NT2/D1 (cell line): Measurements from ENCODE around the gene AGL.
"Not testable (repeated sequence)": the region's sequence is repeated elsewhere in the genome, so short reads cannot be mapped to it uniquely, and the experiment has no call there.

Experiments used
- DNase-seq: peaks from one replicate; pipeline ENCODE4 v3.0.0-alpha.2; 2011; ENCODE audit warnings: low read depth, low spot score
- H3K27me3 ChIP-seq: 2 replicates; pipeline ENCODE4 v1.6.0; 2011; ENCODE audit warnings: mild to moderate bottlenecking; ENCODE audit not compliant: insufficient read length, insufficient read depth
- H3K36me3 ChIP-seq: 2 replicates; pipeline ENCODE4 v1.6.1; 2011; ENCODE audit warnings: mild to moderate bottlenecking, low read length, mixed read lengths; ENCODE audit not compliant: insufficient read depth, insufficient read length
- H3K4me1 ChIP-seq: 2 replicates; pipeline ENCODE4 v1.5.1; 2011; ENCODE audit not compliant: insufficient read depth, insufficient read length
- H3K4me3 ChIP-seq: 2 replicates; pipeline ENCODE4 v1.5.1; 2011; ENCODE audit warnings: low read depth; ENCODE audit not compliant: insufficient read length
- H3K9ac ChIP-seq: 2 replicates; pipeline ENCODE4 v1.6.0; 2011; ENCODE audit warnings: low read depth; ENCODE audit not compliant: insufficient read length
- H3K9me3 ChIP-seq: 2 replicates; pipeline ENCODE4 v1.5.1; 2011; ENCODE audit warnings: mild to moderate bottlenecking, low read length; ENCODE audit not compliant: insufficient read depth
- SUZ12 ChIP-seq: IDR thresholded peaks from 2 replicates; pipeline ENCODE4 v1.6.1; 2011; ENCODE audit not compliant: insufficient read length, insufficient read depth; ENCODE audit errors: extremely low read depth
- YY1 ChIP-seq: IDR thresholded peaks from 2 replicates; pipeline ENCODE4 v1.6.1; 2011; ENCODE audit not compliant: insufficient read length, insufficient read depth
- ZNF274 ChIP-seq: IDR thresholded peaks from 2 replicates; pipeline ENCODE4 v1.6.1; 2011; ENCODE audit warnings: mild to moderate bottlenecking, low read depth, low read length

The AGL gene

GRCh38 chr1:99952522-99952921 lies 102.4 kb downstream of the AGL start:
- Histone ChIP-seq H3K4me1 (no peaks in the 10 kb centered on the region), H3K4me3 (no peak overlapping the region), H3K9me3 (no peaks in the 10 kb centered on the region), H3K27me3 (no peaks in the 10 kb centered on the region), H3K9ac (no peak overlapping the region), H3K36me3 (no peaks in the 10 kb centered on the region)
- TF ChIP-seq SUZ12 (no peak), YY1 (no peak), ZNF274 (no peak)
- no peak for DNase-seq

- no peak for DNase-seq
- Histone ChIP-seq H3K4me1 (no peaks in the 10 kb centered on the region), H3K4me3 (no peak overlapping the region), H3K9ac (no peak overlapping the region), H3K9me3 (no peaks in the 10 kb centered on the region), H3K27me3 (no peaks in the 10 kb centered on the region), H3K36me3 (no peaks in the 10 kb centered on the region)
- no peak for TF ChIP-seq YY1
Observed at GRCh38 chr1:99955375-99955774, 105.2 kb downstream of the AGL start.

GRCh38 chr1:99956755-99957154 lies 106.6 kb downstream of the AGL start:
- Histone ChIP-seq H3K9ac (no peak overlapping the region), H3K9me3 (no peaks in the 10 kb centered on the region), H3K27me3 (no peaks in the 10 kb centered on the region), H3K4me1 (no peaks in the 10 kb centered on the region), H3K36me3 (no peaks in the 10 kb centered on the region), H3K4me3 (no peak overlapping the region)
- no peak for TF ChIP-seq ZNF274
- DNase-seq, result no peak

DNA sequence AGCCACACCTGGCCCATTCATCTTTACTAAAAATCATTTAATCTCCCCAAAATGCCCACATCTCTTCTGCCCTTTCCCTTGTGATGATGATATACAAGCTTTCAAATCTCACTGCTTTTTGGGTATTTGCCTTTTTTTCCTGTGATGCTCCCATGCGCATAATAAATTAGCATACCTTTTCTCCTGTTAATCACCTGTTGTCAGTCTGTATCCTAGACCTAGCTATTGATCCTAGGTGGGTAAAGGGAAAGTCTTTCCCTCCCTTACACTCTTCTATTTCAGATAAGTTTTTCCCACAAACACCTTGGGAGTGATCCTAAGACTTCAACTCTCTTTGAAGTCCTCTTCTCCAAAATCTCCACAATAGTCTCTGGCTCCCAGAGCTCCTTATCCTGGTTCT lies 107.7 kb downstream of the AGL start:
- Histone ChIP-seq H3K9ac (no peak overlapping the region), H3K4me1 (no peaks in the 10 kb centered on the region), H3K36me3 (no peaks in the 10 kb centered on the region), H3K4me3 (no peak overlapping the region), H3K27me3 (no peaks in the 10 kb centered on the region), H3K9me3 (no peaks in the 10 kb centered on the region)
- TF ChIP-seq ZNF274, result no peak
- TF ChIP-seq YY1, result no peak
- TF ChIP-seq SUZ12, result no peak
- DNase-seq, result peak; percentile 15

DNA sequence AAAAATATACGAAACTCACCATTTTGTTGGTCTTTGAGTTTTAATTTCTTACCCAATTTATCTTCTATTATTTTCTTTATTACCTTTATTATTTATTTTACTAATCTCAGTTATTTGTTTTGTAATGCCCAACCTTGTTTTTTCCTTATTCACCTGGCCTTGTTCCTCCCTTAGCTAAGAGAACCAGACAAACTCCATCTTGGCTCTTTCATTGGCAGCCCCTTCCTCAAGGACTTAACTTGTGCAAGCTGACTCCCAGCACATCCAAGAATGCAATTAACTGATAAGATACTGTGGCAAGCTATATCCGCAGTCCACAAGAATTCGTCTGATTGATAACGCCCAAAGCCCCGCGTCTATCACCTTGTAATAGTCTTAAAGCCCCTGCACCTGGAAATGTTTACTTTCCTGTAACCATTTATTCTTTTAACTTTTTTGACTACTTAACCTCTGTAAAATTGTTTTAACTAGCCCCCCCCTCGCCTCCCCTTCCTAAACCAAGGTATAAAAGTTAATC lies 109.1 kb downstream of the AGL start:
- H3K4me1 ChIP-seq, H3K27me3 ChIP-seq, DNase-seq, H3K4me3 ChIP-seq, H3K9me3 ChIP-seq, H3K9ac ChIP-seq, H3K36me3 ChIP-seq: not testable (repeated sequence)

DNA sequence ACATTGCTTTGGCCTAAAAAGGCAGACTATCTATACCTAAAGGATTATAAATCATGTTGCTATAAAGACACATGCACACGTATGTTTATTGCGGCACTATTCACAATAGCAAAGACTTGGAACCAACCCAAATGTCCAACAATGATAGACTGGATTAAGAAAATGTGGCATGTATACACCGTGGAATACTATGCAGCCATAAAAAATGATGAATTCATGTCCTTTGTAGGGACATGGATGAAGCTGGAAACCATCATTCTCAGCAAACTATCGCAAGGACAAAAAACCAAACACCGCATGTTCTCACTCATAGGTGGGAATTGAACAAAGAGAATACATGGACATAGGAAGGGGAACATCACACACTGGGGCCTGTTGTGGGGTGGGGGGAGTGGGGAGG lies 110.1 kb downstream of the AGL start:
- H3K9me3 ChIP-seq, H3K4me3 ChIP-seq, H3K27me3 ChIP-seq, DNase-seq, H3K36me3 ChIP-seq, H3K9ac ChIP-seq, H3K4me1 ChIP-seq: not testable (repeated sequence)

DNA sequence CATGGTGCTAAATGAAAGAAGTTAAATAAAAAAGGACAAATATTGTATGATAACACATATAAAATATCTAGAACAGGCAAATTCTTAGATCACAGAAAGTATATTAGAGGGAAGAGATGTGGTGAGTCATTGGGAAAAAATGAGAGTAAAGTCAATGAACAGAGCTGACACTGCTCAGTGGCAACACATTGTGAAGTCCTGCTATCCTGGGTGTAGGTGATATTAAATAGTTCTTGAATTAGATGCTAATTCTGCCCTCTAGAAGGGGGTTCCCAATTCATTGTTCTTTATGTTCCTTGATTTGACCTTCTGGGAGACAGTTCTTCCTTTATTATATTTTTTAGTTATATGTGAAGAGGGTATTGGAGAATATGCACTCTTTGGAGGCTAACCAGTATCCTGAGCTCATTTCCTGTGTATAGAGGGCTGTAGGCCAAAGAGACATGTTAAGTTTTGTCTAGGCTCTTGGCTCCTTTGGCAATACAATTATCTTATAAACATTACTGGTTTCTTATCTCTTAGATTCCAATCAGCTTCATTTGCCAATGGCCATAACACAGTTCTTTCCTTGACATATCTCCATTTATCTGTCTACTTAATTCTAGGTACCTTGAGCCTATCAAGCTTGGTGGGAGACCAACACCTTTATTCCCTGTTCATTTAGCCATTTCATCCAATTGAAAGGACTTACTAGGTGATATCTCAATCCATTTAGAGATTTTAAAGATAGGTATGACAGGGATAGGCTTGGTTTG lies 113.1 kb downstream of the AGL start:
- no peak for TF ChIP-seq ZNF274
- TF ChIP-seq SUZ12, result no peak
- no peak for TF ChIP-seq YY1
- H3K9me3 ChIP-seq, result no peaks in the 10 kb centered on the region
- no peaks in the 10 kb centered on the region for H3K36me3 ChIP-seq
- H3K4me1 ChIP-seq, result no peaks in the 10 kb centered on the region
- H3K4me3 ChIP-seq, result no peak overlapping the region
- no peaks in the 10 kb centered on the region for H3K27me3 ChIP-seq
- DNase-seq, result no peak
- no peak overlapping the region for H3K9ac ChIP-seq

- Histone ChIP-seq H3K27me3 (no peaks in the 10 kb centered on the region), H3K4me3 (no peak overlapping the region), H3K9me3 (no peaks in the 10 kb centered on the region), H3K9ac (no peak overlapping the region), H3K4me1 (no peaks in the 10 kb centered on the region), H3K36me3 (no peaks in the 10 kb centered on the region)
- TF ChIP-seq YY1 (no peak), ZNF274 (no peak), SUZ12 (no peak)
- no peak for DNase-seq
Observed at GRCh38 chr1:99964806-99965205, 114.6 kb downstream of the AGL start.
